Activated CD8-positive, alpha-beta T cell treated with anti-CD3 and anti-CD28 coated beads for 36 hours (primary cell): ENCODE measurements around the gene MICALL1. TPM values are rescaled to one million over a fixed set of nuclear protein-coding genes. Genes with fewer than 3 reads are reported as not detected.

Experiments used
- ATAC-seq: fragments of 200-7000 bp; cut with Tn5 transposase; one replicate; pipeline ENCODE4 v1.10.0; 2021; ENCODE audit warnings: mild to moderate bottlenecking, moderate library complexity
- CTCF ChIA-PET: fragments of 350-600 bp; sonication (Branson Sonifier 250); formaldehyde crosslinking; loops from one replicate; lab custom pipeline; 2021; ENCODE audit warnings: antibody characterized with exemption; lab: Charles Lee
- POLR2A ChIA-PET: fragments of 350-600 bp; sonication (Branson Sonifier 250); formaldehyde crosslinking; loops from one replicate; lab custom pipeline; 2021; ENCODE audit warnings: antibody characterized with exemption; lab: Charles Lee
- DNase-seq: peaks from one replicate; pipeline ENCODE4 v3.0.0-alpha.2; 2020
- H3K27ac Mint-ChIP-seq: one replicate; pipeline ENCODE4 v1.8.0; 2021; ENCODE audit warnings: mild to moderate bottlenecking, mixed read lengths
- H3K27me3 Mint-ChIP-seq: one replicate; pipeline ENCODE4 v1.8.0; 2021; ENCODE audit warnings: mixed read lengths
- H3K36me3 Mint-ChIP-seq: one replicate; pipeline ENCODE4 v1.8.0; 2021; ENCODE audit warnings: low read depth, mixed read lengths
- H3K4me1 Mint-ChIP-seq: one replicate; pipeline ENCODE4 v1.8.0; 2021; ENCODE audit warnings: low read depth, mixed read lengths
- H3K4me3 Mint-ChIP-seq: one replicate; pipeline ENCODE4 v1.8.0; 2021; ENCODE audit warnings: mild to moderate bottlenecking, moderate library complexity, mixed read lengths
- H3K9me3 Mint-ChIP-seq: one replicate; pipeline ENCODE4 v1.8.0; 2021; ENCODE audit warnings: mixed read lengths
- CTCF ChIP-seq: fragments of 200-600 bp; IDR thresholded peaks from one replicate; pipeline ENCODE4 v1.8.0; 2022; ENCODE audit warnings: antibody characterized with exemption, mild to moderate bottlenecking
- intact Hi-C: fragments of 100-400 bp; cut with micrococcal nuclease; formaldehyde crosslinking; loops from one replicate; pipeline ENCODE4 v1.10.0; 2022
- total RNA-seq, 2 experiments: library from RNA; stranded (reverse); gene quantifications; one replicate each; pipeline ENCODE4 v1.2.3, GENCODE V29; 2021

Gene MICALL1
- total RNA-seq, 2 experiments from 2014 or later = 10.2 to 11.8 TPM

GRCh38 chr22:37910890-37911672 is 5.0 kb downstream of the MICALL1 start:
- no peak for TF ChIP-seq CTCF
- POLR2A ChIA-PET = no interaction called here
- no peak overlapping the region for H3K4me3 Mint-ChIP-seq
- intact Hi-C loops = no loop called here
- H3K27ac Mint-ChIP-seq = peak overlapping the region; percentile 55
- ATAC-seq (no peak), DNase-seq (no peak)
- CTCF ChIA-PET = interaction anchor here (0.8 to 1.6 kb wide), 4 partner anchors 14 to 94 kb away, joined by 3 to 6 read pairs (median 4); no protein-coding TSS in a partner anchor
- peaks cover 29% of the 10 kb centered on the region for H3K4me1 Mint-ChIP-seq
- H3K9me3 Mint-ChIP-seq = no peaks in the 10 kb centered on the region
- H3K27me3 Mint-ChIP-seq = no peaks in the 10 kb centered on the region
- peaks cover 2% of the 10 kb centered on the region for H3K36me3 Mint-ChIP-seq

- no peak overlapping the region for H3K27ac Mint-ChIP-seq
- H3K9me3 Mint-ChIP-seq = no peaks in the 10 kb centered on the region
- ATAC-seq (no peak), DNase-seq (no peak)
- CTCF ChIA-PET = interaction anchor here (0.8 to 1.6 kb wide), 3 partner anchors 14 to 94 kb away, joined by 3 to 4 read pairs (median 3); no protein-coding TSS in a partner anchor
- intact Hi-C loops = no loop called here
- peaks cover 29% of the 10 kb centered on the region for H3K4me1 Mint-ChIP-seq
- POLR2A ChIA-PET = no interaction called here
- no peak overlapping the region for H3K4me3 Mint-ChIP-seq
- H3K36me3 Mint-ChIP-seq = peaks cover 2% of the 10 kb centered on the region
- no peak for TF ChIP-seq CTCF
- no peaks in the 10 kb centered on the region for H3K27me3 Mint-ChIP-seq
These were observed 5.6 kb downstream of the MICALL1 start for GRCh38 chr22:37911697-37912096.

- no peak for TF ChIP-seq CTCF
These were observed 6.1 kb downstream of the MICALL1 start for GRCh38 chr22:37912171-37912570.

GRCh38 chr22:37913233-37913721 is 7.2 kb downstream of the MICALL1 start:
- H3K4me1 Mint-ChIP-seq = peaks cover 21% of the 10 kb centered on the region
- ChIA-PET CTCF (no interaction called here), POLR2A (no interaction called here)
- no peaks in the 10 kb centered on the region for H3K9me3 Mint-ChIP-seq
- H3K27ac Mint-ChIP-seq = no peak overlapping the region
- DNase-seq (no peak), ATAC-seq (no peak)
- H3K4me3 Mint-ChIP-seq = no peak overlapping the region
- H3K27me3 Mint-ChIP-seq = no peaks in the 10 kb centered on the region
- intact Hi-C loops = no loop called here
- TF ChIP-seq CTCF = no peak
- H3K36me3 Mint-ChIP-seq = peaks cover 2% of the 10 kb centered on the region

More at GRCh38 chr22:37912171-37912570, 6.1 kb downstream of the MICALL1 start:
- DNase-seq (peak; percentile 45), ATAC-seq (peak; percentile 81)
- ChIA-PET POLR2A (interaction anchor here (0.6 kb wide), 1 partner anchor 38 kb away, joined by 3 read pairs; no protein-coding TSS in a partner anchor), CTCF (interaction anchor here (0.8 kb wide), 1 partner anchor 22 kb away, joined by 3 read pairs; no protein-coding TSS in a partner anchor)
- Mint-ChIP-seq H3K27ac (peak overlapping the region; percentile 32), H3K36me3 (peaks cover 2% of the 10 kb centered on the region), H3K9me3 (no peaks in the 10 kb centered on the region), H3K27me3 (no peaks in the 10 kb centered on the region), H3K4me1 (peaks cover 29% of the 10 kb centered on the region), H3K4me3 (no peak overlapping the region)
- intact Hi-C loops = no loop called here

- Mint-ChIP-seq H3K4me1 (peaks cover 20% of the 10 kb centered on the region), H3K36me3 (peaks cover 2% of the 10 kb centered on the region), H3K4me3 (no peak overlapping the region), H3K27ac (no peak overlapping the region), H3K27me3 (no peaks in the 10 kb centered on the region), H3K9me3 (no peaks in the 10 kb centered on the region)
- intact Hi-C loops = no loop called here
- DNase-seq (no peak), ATAC-seq (no peak)
- CTCF ChIA-PET = interaction anchor here (1.0 to 2.1 kb wide), 3 partner anchors 10 to 72 kb away, joined by 3 to 6 read pairs (median 3); partner anchors contain the start of genes ANKRD54 and MICALL1
- POLR2A ChIA-PET = interaction anchor here (1.3 kb wide), 1 partner anchor 14 kb away, joined by 3 read pairs; no protein-coding TSS in a partner anchor
- no peak for TF ChIP-seq CTCF
These were observed 10.2 kb downstream of the MICALL1 start for GRCh38 chr22:37916311-37916710.
